MCF 10A (cell line): Measurements from ENCODE around the gene RPL36. TPM values are rescaled to one million over a fixed set of nuclear protein-coding genes. Genes with fewer than 3 reads are reported as not detected.

ENCODE experiments used
- BruUV-seq: library from RNA; stranded (reverse); fragments of 400-500 nt; replicated peaks from 2 replicates; lab custom pipeline; 2021; lab: Mats Ljungman, UMichigan
- CTCF ChIA-PET: fragments of 300-600 bp; sonication (Branson Sonifier 250); formaldehyde crosslinking; extraction: SDS; loops from one replicate; lab custom pipeline; 2021; ENCODE audit warnings: antibody characterized with exemption, inconsistent platforms; lab: Yijun Ruan, JAX
- POLR2A ChIA-PET: fragments of 300-600, 350-650 bp; sonication (Branson Sonifier 250); formaldehyde crosslinking; extraction: SDS; loops from one replicate; lab custom pipeline; 2020; ENCODE audit warnings: antibody characterized with exemption, inconsistent platforms; lab: Yijun Ruan, JAX
- DNase-seq: peaks from one replicate; pipeline ENCODE4 v3.0.0-alpha.2; 2018; ENCODE audit not compliant: unreplicated experiment
- H3K27ac Mint-ChIP-seq: one replicate; pipeline ENCODE4 v1.8.0; 2022; ENCODE audit warnings: mild to moderate bottlenecking, low read depth, mixed read lengths; ENCODE audit not compliant: unreplicated experiment
- H3K27me3 Mint-ChIP-seq: one replicate; pipeline ENCODE4 v1.8.0; 2022; ENCODE audit warnings: mixed read lengths; ENCODE audit not compliant: insufficient read depth, unreplicated experiment
- H3K36me3 Mint-ChIP-seq: one replicate; pipeline ENCODE4 v1.8.0; 2022; ENCODE audit warnings: mild to moderate bottlenecking, moderate library complexity, mixed read lengths; ENCODE audit not compliant: insufficient read depth, unreplicated experiment
- H3K4me1 Mint-ChIP-seq: one replicate; pipeline ENCODE4 v1.8.0; 2022; ENCODE audit warnings: mixed read lengths; ENCODE audit not compliant: insufficient read depth, unreplicated experiment
- H3K4me3 Mint-ChIP-seq: one replicate; pipeline ENCODE4 v1.8.0; 2022; ENCODE audit warnings: mild to moderate bottlenecking, moderate library complexity, mixed read lengths; ENCODE audit not compliant: unreplicated experiment
- H3K9me3 Mint-ChIP-seq: one replicate; pipeline ENCODE4 v1.8.0; 2022; ENCODE audit warnings: mixed read lengths; ENCODE audit not compliant: unreplicated experiment
- CTCF ChIP-seq: fragments of 200-600 bp; IDR thresholded peaks from one replicate; pipeline ENCODE4 v1.8.0; 2022; ENCODE audit warnings: antibody characterized with exemption, mild to moderate bottlenecking; ENCODE audit not compliant: unreplicated experiment
- intact Hi-C: fragments of 100-400 bp; cut with micrococcal nuclease; formaldehyde crosslinking; loops from 2 replicates; pipeline ENCODE4 v1.14.1; 2022
- total RNA-seq: library from RNA; stranded (reverse); gene quantifications from 2 replicates; pipeline ENCODE4 v1.2.3, GENCODE V29; 2022

RPL36 gene
- total RNA-seq, 1 experiment from 2014 or later: 1,569 TPM

- no peaks in the 10 kb centered on the region for H3K27me3 Mint-ChIP-seq
- H3K4me1 Mint-ChIP-seq: peaks cover 5% of the 10 kb centered on the region
- CTCF ChIA-PET: interaction anchor here (0.6 to 0.9 kb wide), 3 partner anchors 12 to 1239 kb away, joined by 3 to 4 read pairs (median 3); no protein-coding TSS in a partner anchor
Measured at GRCh38 chr19:5665781-5666513, 24.1 kb upstream of the RPL36 start.

GRCh38 chr19:5666921-5667610, 23.0 kb upstream of the RPL36 start:
- no TSS peak for BruUV-seq
- no peak for DNase-seq
- CTCF ChIA-PET: interaction anchor here (0.5 kb wide), 1 partner anchor 490 kb away, joined by 3 read pairs; no protein-coding TSS in a partner anchor
- peak overlapping the region; percentile 7 for H3K27ac Mint-ChIP-seq
- no peaks in the 10 kb centered on the region for H3K9me3 Mint-ChIP-seq
- H3K27me3 Mint-ChIP-seq: no peaks in the 10 kb centered on the region
- POLR2A ChIA-PET: no interaction called here
- TF ChIP-seq CTCF: no peak
- intact Hi-C loops: no loop called here
- H3K36me3 Mint-ChIP-seq: peaks cover 95% of the 10 kb centered on the region
- H3K4me1 Mint-ChIP-seq: peaks cover 5% of the 10 kb centered on the region
- no peak overlapping the region for H3K4me3 Mint-ChIP-seq

More at GRCh38 chr19:5665781-5666513, 24.1 kb upstream of the RPL36 start:
- POLR2A ChIA-PET: interaction anchor here (0.6 to 1.8 kb wide), 3 partner anchors 9 to 463 kb away, joined by 3 to 8 read pairs (median 4); no protein-coding TSS in a partner anchor
- H3K36me3 Mint-ChIP-seq: peaks cover 99% of the 10 kb centered on the region
- BruUV-seq: no TSS peak
- no peak overlapping the region for H3K27ac Mint-ChIP-seq
- DNase-seq: peak; percentile 64
- H3K4me3 Mint-ChIP-seq: no peak overlapping the region
- no peaks in the 10 kb centered on the region for H3K9me3 Mint-ChIP-seq
- no peak for TF ChIP-seq CTCF
- intact Hi-C loops: no loop called here

- TSS peak; percentile 27 for BruUV-seq
- DNase-seq: no peak
- no peak for TF ChIP-seq CTCF
- H3K27me3 Mint-ChIP-seq: no peaks in the 10 kb centered on the region
- no peak overlapping the region for H3K4me3 Mint-ChIP-seq
- intact Hi-C loops: no loop called here
- ChIA-PET CTCF (interaction anchor here (0.7 kb wide), 1 partner anchor 38 kb away, joined by 4 read pairs; no protein-coding TSS in a partner anchor), POLR2A (no interaction called here)
- peaks cover 5% of the 10 kb centered on the region for H3K4me1 Mint-ChIP-seq
- no peaks in the 10 kb centered on the region for H3K9me3 Mint-ChIP-seq
- no peak overlapping the region for H3K27ac Mint-ChIP-seq
- peaks cover 88% of the 10 kb centered on the region for H3K36me3 Mint-ChIP-seq
Measured at GRCh38 chr19:5667751-5668271, 22.3 kb upstream of the RPL36 start.

GRCh38 chr19:5669212-5669611, 20.9 kb upstream of the RPL36 start:
- Mint-ChIP-seq H3K27me3 (no peaks in the 10 kb centered on the region), H3K4me3 (no peak overlapping the region), H3K9me3 (no peaks in the 10 kb centered on the region), H3K36me3 (peaks cover 74% of the 10 kb centered on the region), H3K4me1 (peaks cover 5% of the 10 kb centered on the region), H3K27ac (no peak overlapping the region)
- intact Hi-C loops: no loop called here
- BruUV-seq: no TSS peak
- DNase-seq: no peak
- CTCF ChIA-PET: interaction anchor here (0.6 kb wide), 1 partner anchor 794 kb away, joined by 3 read pairs; no protein-coding TSS in a partner anchor
- POLR2A ChIA-PET: no interaction called here
- no peak for TF ChIP-seq CTCF
